Loucy (cell line): Measurements from ENCODE around the gene SIGLEC14.
"Not testable (repeated sequence)": the region's sequence is repeated elsewhere in the genome, so short reads cannot be mapped to it uniquely, and the experiment has no call there.

Experiments
- H2AFZ ChIP-seq: fragments of 200-600 bp; sonication (generic); 2 replicates; pipeline ENCODE4 v1.6.0; 2016; ENCODE audit warnings: antibody characterized with exemption, mild to moderate bottlenecking, low read length, moderate library complexity
- H3F3A ChIP-seq: fragments of 200-600 bp; 2 replicates; pipeline ENCODE4 v1.6.0; 2016; ENCODE audit warnings: antibody characterized with exemption, low read depth, mild to moderate bottlenecking
- H3K27me3 ChIP-seq: fragments of 200-600 bp; sonication (generic); 2 replicates; pipeline ENCODE4 v1.6.1; 2014; ENCODE audit warnings: low read length, mild to moderate bottlenecking; ENCODE audit not compliant: insufficient read depth, poor library complexity, severe bottlenecking
- H3K36me3 ChIP-seq: fragments of 200-600 bp; sonication (generic); 2 replicates; pipeline ENCODE4 v1.6.1; 2016; ENCODE audit warnings: low read length; ENCODE audit not compliant: insufficient read depth
- H3K4me1 ChIP-seq: fragments of 200-600 bp; sonication (generic); 2 replicates; pipeline ENCODE4 v1.5.1; 2014; ENCODE audit warnings: low read length, mild to moderate bottlenecking; ENCODE audit not compliant: insufficient read depth, poor library complexity, severe bottlenecking
- H3K4me2 ChIP-seq: fragments of 200-600 bp; sonication (generic); 2 replicates; pipeline ENCODE4 v1.6.0; 2014; ENCODE audit warnings: antibody characterized with exemption, low read length, low read depth, mild to moderate bottlenecking; ENCODE audit not compliant: poor library complexity, severe bottlenecking
- H3K4me3 ChIP-seq: fragments of 200-600 bp; sonication (generic); 2 replicates; pipeline ENCODE4 v1.5.1; 2014; ENCODE audit warnings: low read length, mild to moderate bottlenecking, mixed read lengths; ENCODE audit not compliant: poor library complexity, severe bottlenecking
- H3K79me2 ChIP-seq: fragments of 200-600 bp; sonication (generic); 2 replicates; pipeline ENCODE4 v1.6.1; 2014; ENCODE audit warnings: low read length; ENCODE audit not compliant: insufficient read depth
- H3K9ac ChIP-seq: fragments of 200-600 bp; sonication (generic); 2 replicates; pipeline ENCODE4 v1.6.0; 2014; ENCODE audit warnings: mild to moderate bottlenecking, low read depth, low read length, moderate library complexity; ENCODE audit not compliant: poor library complexity, severe bottlenecking
- H3K9me2 ChIP-seq: fragments of 200-600 bp; sonication (generic); replicated peaks from 2 replicates; pipeline ENCODE4 v1.6.1; 2016; ENCODE audit warnings: low read depth, low read length, mixed read lengths
- H3K9me3 ChIP-seq: fragments of 200-600 bp; sonication (generic); 2 replicates; pipeline ENCODE4 v1.6.1; 2014; ENCODE audit warnings: mild to moderate bottlenecking, antibody characterized with exemption, low read length, low read depth; ENCODE audit not compliant: insufficient read depth
- H4K20me1 ChIP-seq: fragments of 200-600 bp; sonication (generic); 2 replicates; pipeline ENCODE4 v1.6.0; 2014; ENCODE audit warnings: antibody characterized with exemption, low read length, mild to moderate bottlenecking; ENCODE audit not compliant: insufficient read depth, poor library complexity, severe bottlenecking
- EZH2phosphoT487 ChIP-seq: fragments of 200-600 bp; IDR thresholded peaks from 2 replicates; pipeline ENCODE4 v1.6.1; 2018; ENCODE audit warnings: antibody characterized with exemption, mild to moderate bottlenecking, moderate library complexity, borderline replicate concordance
- TF ChIP-seq, protein P1 (sequence below): fragments of 200-600 bp; sonication (generic); conservative IDR thresholded peaks from 2 replicates; pipeline ENCODE4 v1.5.1; 2014; ENCODE audit warnings: mild to moderate bottlenecking, antibody characterized with exemption, low read length

SIGLEC14 gene

DNA sequence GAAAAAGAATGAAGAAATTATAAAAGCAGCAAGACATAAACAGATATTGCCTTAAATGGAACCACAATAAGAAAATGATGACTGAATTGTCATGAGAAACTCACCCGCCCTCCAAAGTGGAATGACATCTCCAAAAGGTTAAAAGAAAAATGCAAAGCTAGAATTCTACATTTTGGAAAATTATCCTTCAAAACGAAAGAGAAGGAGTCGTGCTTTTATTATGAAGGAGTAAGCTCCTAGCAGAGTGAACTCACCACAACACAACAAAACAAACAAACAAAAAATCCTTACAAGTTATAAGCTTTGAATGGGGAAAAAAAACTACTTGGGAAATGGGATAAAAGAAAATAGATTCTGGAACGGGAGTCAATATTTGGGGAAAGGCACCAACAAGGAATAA lies 6.7 kb downstream of the SIGLEC14 start:
- no peaks in the 10 kb centered on the region for H3K36me3 ChIP-seq
- no peaks in the 10 kb centered on the region for H4K20me1 ChIP-seq
- no peaks in the 10 kb centered on the region for H3K79me2 ChIP-seq
- no peak overlapping the region for H3K9ac ChIP-seq
- H3F3A ChIP-seq: no peaks in the 10 kb centered on the region
- no peak overlapping the region for H2AFZ ChIP-seq
- H3K27me3 ChIP-seq: no peaks in the 10 kb centered on the region
- no peaks in the 10 kb centered on the region for H3K9me2 ChIP-seq
- no peak for TF ChIP-seq EZH2phosphoT487
- no peak overlapping the region for H3K4me3 ChIP-seq
- H3K4me2 ChIP-seq: no peak overlapping the region
- no peaks in the 10 kb centered on the region for H3K4me1 ChIP-seq
- H3K9me3 ChIP-seq: no peaks in the 10 kb centered on the region

GRCh38 chr19:51637362-51637978 lies 9.2 kb downstream of the SIGLEC14 start:
- Histone ChIP-seq H3K79me2 (no peaks in the 10 kb centered on the region), H3K36me3 (no peaks in the 10 kb centered on the region), H3F3A (no peaks in the 10 kb centered on the region), H3K4me2 (no peak overlapping the region), H3K9ac (no peak overlapping the region), H4K20me1 (no peaks in the 10 kb centered on the region), H3K4me3 (no peak overlapping the region), H3K9me3 (no peaks in the 10 kb centered on the region), H3K27me3 (no peaks in the 10 kb centered on the region), H3K9me2 (no peaks in the 10 kb centered on the region), H3K4me1 (no peaks in the 10 kb centered on the region), H2AFZ (no peak overlapping the region)
- no peak for TF ChIP-seq EZH2phosphoT487
- TF ChIP-seq, protein P1, sequence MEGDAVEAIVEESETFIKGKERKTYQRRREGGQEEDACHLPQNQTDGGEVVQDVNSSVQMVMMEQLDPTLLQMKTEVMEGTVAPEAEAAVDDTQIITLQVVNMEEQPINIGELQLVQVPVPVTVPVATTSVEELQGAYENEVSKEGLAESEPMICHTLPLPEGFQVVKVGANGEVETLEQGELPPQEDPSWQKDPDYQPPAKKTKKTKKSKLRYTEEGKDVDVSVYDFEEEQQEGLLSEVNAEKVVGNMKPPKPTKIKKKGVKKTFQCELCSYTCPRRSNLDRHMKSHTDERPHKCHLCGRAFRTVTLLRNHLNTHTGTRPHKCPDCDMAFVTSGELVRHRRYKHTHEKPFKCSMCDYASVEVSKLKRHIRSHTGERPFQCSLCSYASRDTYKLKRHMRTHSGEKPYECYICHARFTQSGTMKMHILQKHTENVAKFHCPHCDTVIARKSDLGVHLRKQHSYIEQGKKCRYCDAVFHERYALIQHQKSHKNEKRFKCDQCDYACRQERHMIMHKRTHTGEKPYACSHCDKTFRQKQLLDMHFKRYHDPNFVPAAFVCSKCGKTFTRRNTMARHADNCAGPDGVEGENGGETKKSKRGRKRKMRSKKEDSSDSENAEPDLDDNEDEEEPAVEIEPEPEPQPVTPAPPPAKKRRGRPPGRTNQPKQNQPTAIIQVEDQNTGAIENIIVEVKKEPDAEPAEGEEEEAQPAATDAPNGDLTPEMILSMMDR: peak; percentile 59

- no peaks in the 10 kb centered on the region for H3K27me3 ChIP-seq
- no peaks in the 10 kb centered on the region for H3K4me1 ChIP-seq
- TF ChIP-seq EZH2phosphoT487: no peak
- TF ChIP-seq, protein P1: no peak
- H4K20me1 ChIP-seq: no peaks in the 10 kb centered on the region
- H3K9me2 ChIP-seq: no peaks in the 10 kb centered on the region
- no peak overlapping the region for H3K4me3 ChIP-seq
- no peak overlapping the region for H3K9ac ChIP-seq
- no peak overlapping the region for H3K4me2 ChIP-seq
- no peak overlapping the region for H2AFZ ChIP-seq
- H3K36me3 ChIP-seq: no peaks in the 10 kb centered on the region
- no peaks in the 10 kb centered on the region for H3K9me3 ChIP-seq
- H3K79me2 ChIP-seq: no peaks in the 10 kb centered on the region
- no peaks in the 10 kb centered on the region for H3F3A ChIP-seq
These were observed 14.5 kb downstream of the SIGLEC14 start for GRCh38 chr19:51632126-51632525.

- H3F3A ChIP-seq, H4K20me1 ChIP-seq, H3K79me2 ChIP-seq, H3K9ac ChIP-seq, H3K4me3 ChIP-seq, H3K9me2 ChIP-seq, H3K36me3 ChIP-seq, H3K9me3 ChIP-seq, H2AFZ ChIP-seq, H3K4me2 ChIP-seq, H3K27me3 ChIP-seq, H3K4me1 ChIP-seq: not testable (repeated sequence)
These were observed 16.3 kb downstream of the SIGLEC14 start, which contains the start of gene SIGLEC5 for GRCh38 chr19:51630315-51630714. Gene SIGLEC5 (minus strand): TSS chr19:51630401. CDS start chr19:51630335, 66 bp downstream.
